OCI-LY7 (cell line): Measurements from ENCODE around the gene EWSR1. TPM values are rescaled to one million over a fixed set of nuclear protein-coding genes. Genes with fewer than 3 reads are reported as not detected.

Experiments used
- BruUV-seq: library from RNA; stranded (reverse); fragments of 400-500 nt; replicated peaks from 2 replicates; lab custom pipeline; 2021; lab: Mats Ljungman, UMichigan
- CTCF ChIA-PET: fragments of 300-600 bp; sonication (Branson Sonifier 250); formaldehyde crosslinking; loops from one replicate; lab custom pipeline; 2022; ENCODE audit warnings: antibody characterized with exemption; ENCODE audit not compliant: unreplicated experiment; lab: Charles Lee
- POLR2A ChIA-PET: fragments of 300-600 bp; sonication (Branson Sonifier 250); formaldehyde crosslinking; loops from one replicate; lab custom pipeline; 2022; ENCODE audit warnings: antibody characterized with exemption; lab: Charles Lee
- DNase-seq: peaks from one replicate; pipeline ENCODE4 v3.0.0-alpha.2; 2015; ENCODE audit warnings: low spot score
- H2AFZ ChIP-seq: fragments of 200-600 bp; sonication (generic), shearing (Covaris generic); 2 replicates; pipeline ENCODE4 v1.6.1; 2014; ENCODE audit warnings: mild to moderate bottlenecking, antibody characterized with exemption, low read length, moderate library complexity
- H3K27ac ChIP-seq: fragments of 200-600 bp; sonication (generic); 2 replicates; pipeline ENCODE4 v1.5.1; 2014; ENCODE audit warnings: mixed run types, low read depth, mild to moderate bottlenecking, moderate library complexity, low read length, inconsistent platforms; ENCODE audit not compliant: poor library complexity, severe bottlenecking
- H3K36me3 ChIP-seq: fragments of 200-600 bp; sonication (generic); 2 replicates; pipeline ENCODE4 v1.6.1; 2014; ENCODE audit warnings: mild to moderate bottlenecking, antibody characterized with exemption, low read length, moderate library complexity, mixed read lengths; ENCODE audit not compliant: insufficient read depth
- H3K4me1 ChIP-seq: fragments of 200-600 bp; sonication (generic); 2 replicates; pipeline ENCODE4 v1.5.1; 2014; ENCODE audit warnings: mild to moderate bottlenecking, low read length; ENCODE audit not compliant: insufficient read depth, poor library complexity, severe bottlenecking
- H3K4me2 ChIP-seq: fragments of 200-600 bp; sonication (generic); 2 replicates; pipeline ENCODE4 v1.6.1; 2014; ENCODE audit warnings: mild to moderate bottlenecking, low read length
- H3K4me3 ChIP-seq: fragments of 200-600 bp; sonication (generic); 2 replicates; pipeline ENCODE4 v1.5.1; 2014; ENCODE audit warnings: mild to moderate bottlenecking, low read depth, low read length; ENCODE audit not compliant: poor library complexity, severe bottlenecking
- H3K79me2 ChIP-seq: fragments of 200-600 bp; sonication (generic); 2 replicates; pipeline ENCODE4 v1.6.1; 2016; ENCODE audit warnings: low read depth, mild to moderate bottlenecking, low read length, moderate library complexity, mixed read lengths; ENCODE audit not compliant: insufficient read depth
- H3K9me2 ChIP-seq: fragments of 200-600 bp; sonication (generic); 2 replicates; pipeline ENCODE4 v1.6.1; 2016; ENCODE audit warnings: mild to moderate bottlenecking, low read length, mixed read lengths; ENCODE audit not compliant: insufficient read depth
- H3K9me3 ChIP-seq: fragments of 200-600 bp; sonication (generic); 2 replicates; pipeline ENCODE4 v1.6.1; 2014; ENCODE audit warnings: mild to moderate bottlenecking, mixed run types, low read length, mixed read lengths
- H4K20me1 ChIP-seq: fragments of 200-600 bp; sonication (generic); 2 replicates; pipeline ENCODE4 v1.6.1; 2014; ENCODE audit warnings: mild to moderate bottlenecking, antibody characterized with exemption, low read length, moderate library complexity, mixed read lengths; ENCODE audit not compliant: insufficient read depth
- EZH2phosphoT487 ChIP-seq: fragments of 200-600 bp; sonication (generic); IDR thresholded peaks from 2 replicates; pipeline ENCODE4 v1.6.1; 2018; ENCODE audit warnings: low read depth, borderline replicate concordance, mild to moderate bottlenecking, mixed run types, antibody characterized with exemption, low read length, moderate library complexity, mixed read lengths
- intact Hi-C: fragments of 100-400 bp; cut with micrococcal nuclease; formaldehyde crosslinking; loops from one replicate; pipeline ENCODE4 v1.10.0; 2022; ENCODE audit not compliant: unreplicated experiment
- total RNA-seq, 2 experiments: library from RNA; depleted of rRNA in 1 of 2; stranded (reverse); fragments of >200 nt in 1 of 2; shearing (Covaris generic) in 1 of 2; gene quantifications; 2 replicates each; pipeline ENCODE4 v1.2.3, GENCODE V29; 2014 to 2022
- TF ChIP-seq, protein P1 (sequence below): fragments of 200-600 bp; sonication (generic); conservative IDR thresholded peaks from 2 replicates; pipeline ENCODE4 v1.5.1; 2014; ENCODE audit warnings: mild to moderate bottlenecking, antibody characterized with exemption, low read length, moderate library complexity, mixed read lengths

Gene EWSR1
- total RNA-seq, 2 experiments from 2014 or later, result 270 to 333 TPM

DNA sequence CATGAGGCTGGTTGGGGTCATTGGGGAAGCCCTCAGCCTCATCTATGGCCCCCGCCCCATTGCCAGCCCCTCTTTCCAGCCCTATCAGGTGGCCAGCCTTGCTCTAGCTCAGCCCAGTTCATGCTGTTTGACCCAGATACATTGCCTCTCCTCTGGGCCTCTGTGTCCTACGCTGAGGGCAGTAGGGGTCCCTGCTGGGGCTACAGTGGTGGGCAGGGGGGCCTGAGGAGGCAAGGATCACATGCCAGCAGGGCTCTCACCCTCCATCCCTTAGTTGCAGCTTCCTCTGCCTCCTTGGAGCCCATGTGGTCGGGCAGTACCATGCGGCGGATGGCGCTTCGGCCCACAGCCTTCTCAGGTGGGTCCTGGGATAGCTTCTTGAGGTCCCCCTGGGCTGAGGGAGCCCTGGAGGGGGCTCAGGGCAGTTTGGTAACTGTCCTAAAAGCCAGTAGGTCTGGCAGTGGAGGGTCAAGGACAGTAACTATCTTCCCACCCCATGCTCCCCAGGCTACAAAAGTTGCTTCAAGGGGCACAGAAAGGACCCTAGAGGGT is 43.1 kb upstream of the EWSR1 start:
- no peak overlapping the region for H3K4me3 ChIP-seq
- no peak overlapping the region for H3K4me2 ChIP-seq
- no peak for DNase-seq
- H2AFZ ChIP-seq, result no peak overlapping the region
- ChIA-PET POLR2A (no interaction called here), CTCF (no interaction called here)
- TF ChIP-seq, protein P1, sequence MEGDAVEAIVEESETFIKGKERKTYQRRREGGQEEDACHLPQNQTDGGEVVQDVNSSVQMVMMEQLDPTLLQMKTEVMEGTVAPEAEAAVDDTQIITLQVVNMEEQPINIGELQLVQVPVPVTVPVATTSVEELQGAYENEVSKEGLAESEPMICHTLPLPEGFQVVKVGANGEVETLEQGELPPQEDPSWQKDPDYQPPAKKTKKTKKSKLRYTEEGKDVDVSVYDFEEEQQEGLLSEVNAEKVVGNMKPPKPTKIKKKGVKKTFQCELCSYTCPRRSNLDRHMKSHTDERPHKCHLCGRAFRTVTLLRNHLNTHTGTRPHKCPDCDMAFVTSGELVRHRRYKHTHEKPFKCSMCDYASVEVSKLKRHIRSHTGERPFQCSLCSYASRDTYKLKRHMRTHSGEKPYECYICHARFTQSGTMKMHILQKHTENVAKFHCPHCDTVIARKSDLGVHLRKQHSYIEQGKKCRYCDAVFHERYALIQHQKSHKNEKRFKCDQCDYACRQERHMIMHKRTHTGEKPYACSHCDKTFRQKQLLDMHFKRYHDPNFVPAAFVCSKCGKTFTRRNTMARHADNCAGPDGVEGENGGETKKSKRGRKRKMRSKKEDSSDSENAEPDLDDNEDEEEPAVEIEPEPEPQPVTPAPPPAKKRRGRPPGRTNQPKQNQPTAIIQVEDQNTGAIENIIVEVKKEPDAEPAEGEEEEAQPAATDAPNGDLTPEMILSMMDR, result no peak
- TF ChIP-seq EZH2phosphoT487, result no peak
- H4K20me1 ChIP-seq, result no peaks in the 10 kb centered on the region
- H3K36me3 ChIP-seq, result no peaks in the 10 kb centered on the region
- H3K9me2 ChIP-seq, result no peaks in the 10 kb centered on the region
- no peak overlapping the region for H3K27ac ChIP-seq
- intact Hi-C loops, result no loop called here
- H3K79me2 ChIP-seq, result no peaks in the 10 kb centered on the region
- H3K4me1 ChIP-seq, result no peaks in the 10 kb centered on the region
- BruUV-seq, result no TSS peak
- H3K9me3 ChIP-seq, result no peaks in the 10 kb centered on the region

DNA sequence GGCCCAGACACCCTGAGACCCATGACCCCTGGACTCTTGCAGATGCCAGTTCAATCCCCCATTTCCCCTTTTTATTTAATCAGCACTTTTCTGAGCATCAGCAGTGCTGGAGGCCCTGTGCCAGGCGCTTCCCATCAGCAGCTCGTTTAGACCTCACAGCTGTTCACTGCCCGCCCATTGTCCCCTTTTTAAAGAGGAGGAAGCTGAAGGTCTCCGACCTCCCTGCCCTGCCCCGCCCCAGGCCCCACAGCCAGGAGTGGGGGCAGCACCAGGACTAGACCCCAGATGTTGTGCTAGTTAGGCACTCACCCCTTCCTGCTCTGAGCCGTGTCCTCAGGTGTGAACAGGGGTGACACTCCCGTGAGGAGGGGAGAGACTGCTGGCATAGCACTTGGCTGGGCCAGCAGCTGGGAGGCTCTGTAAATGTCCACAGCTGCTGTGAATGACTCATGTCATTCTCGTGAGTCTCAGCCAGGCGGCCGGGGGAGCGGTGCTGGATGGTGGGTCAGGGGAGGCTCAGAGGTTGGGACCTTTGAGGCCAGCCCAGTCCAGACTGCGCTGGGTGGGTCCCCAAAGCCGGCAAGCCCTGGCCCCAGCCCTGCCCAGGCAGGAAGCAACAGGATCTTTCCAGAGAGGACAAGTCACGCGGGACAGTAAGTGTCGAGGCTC is 42.5 kb upstream of the EWSR1 start:
- H2AFZ ChIP-seq, result no peak overlapping the region
- no peaks in the 10 kb centered on the region for H3K36me3 ChIP-seq
- no peak overlapping the region for H3K4me2 ChIP-seq
- no peaks in the 10 kb centered on the region for H4K20me1 ChIP-seq
- DNase-seq, result no peak
- no peaks in the 10 kb centered on the region for H3K79me2 ChIP-seq
- ChIA-PET POLR2A (no interaction called here), CTCF (no interaction called here)
- H3K4me3 ChIP-seq, result no peak overlapping the region
- H3K9me2 ChIP-seq, result no peaks in the 10 kb centered on the region
- TF ChIP-seq, protein P1, result no peak
- TF ChIP-seq EZH2phosphoT487, result no peak
- no peaks in the 10 kb centered on the region for H3K4me1 ChIP-seq
- intact Hi-C loops, result no loop called here
- H3K9me3 ChIP-seq, result no peaks in the 10 kb centered on the region
- no TSS peak for BruUV-seq
- no peak overlapping the region for H3K27ac ChIP-seq

DNA sequence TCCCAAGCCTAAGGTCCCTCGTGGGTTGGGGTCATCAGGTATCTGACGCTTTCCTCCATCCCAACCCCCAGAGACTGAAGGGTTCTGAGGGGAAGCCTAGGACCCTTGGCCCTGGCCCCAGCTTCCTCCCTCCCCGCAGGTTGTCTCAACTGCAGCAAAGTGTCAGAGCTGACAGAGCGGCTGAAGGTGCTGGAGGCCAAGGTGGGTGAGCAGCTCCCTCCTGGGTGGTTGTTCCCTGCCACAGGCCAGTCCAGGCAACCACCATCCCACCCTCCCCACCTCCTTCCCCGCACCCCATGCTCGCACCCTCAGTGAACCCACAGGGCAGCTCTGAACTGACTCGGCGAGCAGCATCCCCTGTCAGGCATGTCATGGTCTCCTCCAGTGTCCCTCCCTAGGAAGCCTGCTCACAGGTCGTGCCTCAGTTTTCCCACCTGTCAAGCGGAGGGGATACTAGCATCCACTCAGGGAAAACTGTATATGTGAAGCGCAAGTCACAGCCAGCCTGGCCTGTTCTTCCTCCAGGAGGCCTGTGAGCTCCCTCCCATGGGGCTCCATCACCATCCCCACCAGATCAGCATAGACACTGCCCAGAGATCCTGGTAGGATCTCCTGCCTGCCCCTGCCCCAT is 41.6 kb upstream of the EWSR1 start:
- POLR2A ChIA-PET, result interaction anchor here (1.0 kb wide), 1 partner anchor 44 kb away, joined by 6 read pairs; no protein-coding TSS in a partner anchor
- no peak for DNase-seq
- CTCF ChIA-PET, result no interaction called here
- no peaks in the 10 kb centered on the region for H3K79me2 ChIP-seq
- no peaks in the 10 kb centered on the region for H4K20me1 ChIP-seq
- no peak overlapping the region for H2AFZ ChIP-seq
- no TSS peak for BruUV-seq
- H3K9me2 ChIP-seq, result no peaks in the 10 kb centered on the region
- H3K4me2 ChIP-seq, result no peak overlapping the region
- H3K9me3 ChIP-seq, result no peaks in the 10 kb centered on the region
- no peak overlapping the region for H3K27ac ChIP-seq
- H3K4me1 ChIP-seq, result no peaks in the 10 kb centered on the region
- intact Hi-C loops, result no loop called here
- H3K36me3 ChIP-seq, result no peaks in the 10 kb centered on the region
- H3K4me3 ChIP-seq, result no peak overlapping the region
- TF ChIP-seq, protein P1, result no peak
- TF ChIP-seq EZH2phosphoT487, result no peak
